HK-2 (cell line): Measurements from ENCODE around the gene TWSG1.

Experiments used
- DNase-seq: peaks from one replicate; pipeline ENCODE4 v3.0.0-alpha.2; 2018; ENCODE audit not compliant: unreplicated experiment

TWSG1 gene

GRCh38 chr18:9334329-9334972 is at the start of gene TWSG1:
TSS of gene TWSG1 (plus strand) at chr18:9334773. CDS start at chr18:9337230, 2,457 bp downstream.
- DNase-seq, result peak; percentile 92

DNA sequence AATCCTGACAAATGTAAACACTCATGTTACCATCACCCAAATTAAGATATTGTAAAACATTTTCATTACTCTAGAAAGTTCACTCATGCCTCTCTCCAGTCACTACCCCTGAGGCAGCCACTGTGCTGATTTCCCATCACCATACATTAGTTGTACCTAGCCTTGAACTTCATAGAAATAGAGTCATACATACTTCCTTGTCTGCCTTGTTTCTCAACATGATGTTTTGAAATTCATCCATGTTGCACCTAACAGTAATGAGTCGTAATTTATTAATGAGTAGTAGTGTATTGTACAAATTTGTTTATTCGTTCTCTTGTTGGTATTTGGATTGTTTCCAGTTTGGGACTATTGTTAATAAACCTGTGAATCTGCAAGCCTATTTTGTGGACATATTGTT is 49.0 kb upstream of the TWSG1 start:
- no peak for DNase-seq

GRCh38 chr18:9287036-9287435 is 47.5 kb upstream of the TWSG1 start:
- no peak for DNase-seq

- DNase-seq, result no peak
Measured at GRCh38 chr18:9289698-9290097, 44.9 kb upstream of the TWSG1 start.

DNA sequence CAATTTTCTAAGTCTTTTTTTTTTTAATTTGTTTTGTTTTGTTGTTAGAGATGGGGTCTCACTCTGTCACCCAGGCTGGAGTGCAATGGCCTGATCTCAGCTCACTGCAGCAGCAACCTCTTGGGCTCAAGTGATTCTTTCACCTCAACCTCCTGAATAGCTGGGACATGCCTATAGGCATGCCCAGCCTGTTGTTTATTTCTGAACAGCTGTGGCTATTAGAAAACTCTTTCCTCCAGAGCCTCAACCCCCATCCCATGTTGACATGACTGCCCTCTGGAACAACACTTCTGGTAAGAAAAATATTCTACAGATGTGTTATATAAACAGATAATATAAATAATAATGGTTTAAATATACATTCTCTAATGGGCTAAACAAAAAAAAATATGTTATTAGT is 44.4 kb upstream of the TWSG1 start:
- no peak for DNase-seq

DNA sequence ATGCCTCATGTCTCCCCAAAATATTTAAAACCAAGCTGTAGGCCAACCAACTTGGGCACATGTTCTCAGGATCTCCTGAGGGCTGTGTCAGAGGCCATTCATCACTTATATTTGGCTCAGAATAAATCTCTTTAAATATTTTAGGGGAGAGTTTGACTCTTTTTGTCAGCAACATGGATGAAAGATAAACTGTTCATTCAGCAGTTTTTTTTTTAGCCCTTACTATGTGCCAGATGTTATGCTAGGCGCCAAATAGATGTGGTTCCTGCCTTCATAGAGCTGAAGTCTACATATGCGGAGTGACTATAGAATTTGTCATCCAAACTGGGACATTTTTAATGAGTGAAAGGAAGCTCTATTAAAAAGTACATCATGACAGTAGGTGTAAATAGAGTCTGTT is 42.5 kb upstream of the TWSG1 start:
- DNase-seq, result no peak

- DNase-seq, result no peak
Measured at GRCh38 chr18:9293948-9294347, 40.6 kb upstream of the TWSG1 start.

GRCh38 chr18:9296233-9297006 is 38.2 kb upstream of the TWSG1 start:
- no peak for DNase-seq

GRCh38 chr18:9297007-9297393 is 37.6 kb upstream of the TWSG1 start:
- DNase-seq, result no peak

GRCh38 chr18:9304388-9305070 is 30.0 kb upstream of the TWSG1 start:
- no peak for DNase-seq

GRCh38 chr18:9319333-9319732 is 15.2 kb upstream of the TWSG1 start:
- DNase-seq, result no peak

GRCh38 chr18:9321017-9321452 is 13.5 kb upstream of the TWSG1 start:
- peak; percentile 2 for DNase-seq

DNA sequence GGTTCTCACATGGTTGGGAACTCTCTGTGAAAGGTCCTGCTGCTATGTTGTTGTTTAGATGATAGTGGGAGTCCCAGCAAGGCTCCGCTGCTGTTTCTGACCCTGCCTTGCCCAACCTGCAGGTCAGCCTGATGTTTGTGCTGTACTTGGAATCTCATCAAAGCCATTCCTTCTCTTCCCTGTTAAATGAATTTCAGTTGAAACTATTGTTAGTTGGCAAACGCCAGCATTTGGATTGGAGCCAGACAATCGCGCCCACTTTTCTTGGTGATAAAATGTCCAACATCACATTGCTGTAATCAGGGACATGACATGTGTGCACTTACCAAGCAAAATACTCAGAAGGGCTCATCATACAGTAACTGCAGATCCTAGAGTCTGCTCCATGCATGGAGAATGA is 12.8 kb upstream of the TWSG1 start:
- no peak for DNase-seq

GRCh38 chr18:9322744-9323143 is 11.8 kb upstream of the TWSG1 start:
- no peak for DNase-seq

- DNase-seq, result no peak
Measured at GRCh38 chr18:9323750-9324445, 10.7 kb upstream of the TWSG1 start.

GRCh38 chr18:9325716-9326115 is 8.9 kb upstream of the TWSG1 start:
- DNase-seq, result no peak

GRCh38 chr18:9328776-9329175 is 5.8 kb upstream of the TWSG1 start:
- DNase-seq, result no peak

GRCh38 chr18:9329471-9329870 is 5.1 kb upstream of the TWSG1 start:
- DNase-seq, result no peak

DNA sequence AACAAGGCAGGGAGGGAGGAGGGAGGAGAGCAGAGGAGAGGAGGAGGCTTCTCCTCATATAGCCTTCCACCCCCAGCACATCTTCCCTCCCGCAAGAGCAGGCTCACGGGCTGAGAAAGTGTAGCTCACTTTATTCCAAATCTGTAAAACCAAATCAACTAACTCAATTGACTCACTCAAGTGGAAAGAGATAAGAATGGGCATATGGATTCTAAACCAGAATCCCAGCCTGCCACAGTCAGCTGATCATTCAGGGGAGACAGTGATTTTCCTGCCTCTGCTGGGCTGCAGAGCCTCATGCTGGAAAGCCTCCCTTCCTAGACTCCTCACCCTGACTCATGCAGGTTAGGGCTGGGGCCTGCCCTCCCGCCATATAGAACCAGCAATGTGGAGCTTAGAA is 4.2 kb upstream of the TWSG1 start:
- DNase-seq, result no peak

GRCh38 chr18:9333441-9334328 is 888 bp upstream of the TWSG1 start:
- DNase-seq, result no peak

- no peak for DNase-seq
Measured at GRCh38 chr18:9334973-9335696, 562 bp downstream of the TWSG1 start.
